Measurements from ENCODE around the gene PTN. TPM values are rescaled to one million over a fixed set of nuclear protein-coding genes. Genes with fewer than 3 reads are reported as not detected.

Gene PTN
- polyA plus RNA-seq, 1 experiment, result 33.5 TPM

GRCh38 chr7:137342265-137342664 is 1.3 kb downstream of the PTN start:
- Histone ChIP-seq H3K27me3 (ENCODE audit: control insufficient read depth, insufficient read depth, low read length) (no peaks in the 10 kb centered on the region), H3K36me3 (ENCODE audit: control insufficient read depth, insufficient read depth, low read length) (no peaks in the 10 kb centered on the region), H3K4me3 (ENCODE audit: low read depth, low read length) (0 out of 2 replicates have a peak overlapping the region, but pooled peaks have one; percentile 23)
- CTCF ChIA-PET, result interaction anchor here (0.6 to 1.4 kb wide), 4 partner anchors 31 to 100 kb away, joined by 3 to 4 read pairs (median 4); no protein-coding TSS in a partner anchor
- no peak for DNase-seq (ENCODE audit: low read depth)
- TF ChIP-seq CTCF (IDR thresholded peaks at IDR 0.05; ENCODE audit: insufficient read depth, low read depth, low read length), result no peak
- POLR2A ChIA-PET, result no interaction called here

- POLR2A ChIA-PET, result interaction anchor here (0.6 kb wide), 1 partner anchor 595 kb away, joined by 3 read pairs; no protein-coding TSS in a partner anchor
- DNase-seq (ENCODE audit: low read depth), result no peak
- Histone ChIP-seq H3K4me3 (ENCODE audit: low read depth, low read length) (no peak overlapping the region), H3K27me3 (ENCODE audit: control insufficient read depth, insufficient read depth, low read length) (no peaks in the 10 kb centered on the region), H3K36me3 (ENCODE audit: control insufficient read depth, insufficient read depth, low read length) (no peaks in the 10 kb centered on the region)
- TF ChIP-seq CTCF (IDR thresholded peaks at IDR 0.05; ENCODE audit: insufficient read depth, low read depth, low read length), result peak; percentile 19; the same call in 1 of the 2 replicates
- CTCF ChIA-PET, result no interaction called here
These were observed 5.6 kb downstream of the PTN start for GRCh38 chr7:137337902-137338301.

GRCh38 chr7:137335814-137336213 is 7.7 kb downstream of the PTN start:
- Histone ChIP-seq H3K27me3 (ENCODE audit: control insufficient read depth, insufficient read depth, low read length) (no peaks in the 10 kb centered on the region), H3K36me3 (ENCODE audit: control insufficient read depth, insufficient read depth, low read length) (no peaks in the 10 kb centered on the region), H3K4me3 (ENCODE audit: low read depth, low read length) (no peak overlapping the region)
- TF ChIP-seq CTCF (IDR thresholded peaks at IDR 0.05; ENCODE audit: insufficient read depth, low read depth, low read length), result no peak
- ChIA-PET CTCF (interaction anchor here (1.0 kb wide), 1 partner anchor 8 kb away, joined by 3 read pairs; no protein-coding TSS in a partner anchor), POLR2A (no interaction called here)
- DNase-seq (ENCODE audit: low read depth), result no peak

- Histone ChIP-seq H3K36me3 (ENCODE audit: control insufficient read depth, insufficient read depth, low read length) (no peaks in the 10 kb centered on the region), H3K27me3 (ENCODE audit: control insufficient read depth, insufficient read depth, low read length) (no peaks in the 10 kb centered on the region; the same call in 1 of the 2 replicates), H3K4me3 (ENCODE audit: low read depth, low read length) (no peak overlapping the region)
- DNase-seq (ENCODE audit: low read depth), result no peak
- ChIA-PET CTCF (interaction anchor here (0.7 kb wide), 1 partner anchor 19 kb away, joined by 3 read pairs; no protein-coding TSS in a partner anchor), POLR2A (no interaction called here)
- no peak for TF ChIP-seq CTCF (IDR thresholded peaks at IDR 0.05; ENCODE audit: insufficient read depth, low read depth, low read length)
These were observed 12.2 kb downstream of the PTN start for GRCh38 chr7:137331378-137331777.

GRCh38 chr7:137329411-137329810 is 14.1 kb downstream of the PTN start:
- ChIA-PET CTCF (no interaction called here), POLR2A (no interaction called here)

More at GRCh38 chr7:137329411-137329810, 14.1 kb downstream of the PTN start:
- no peak for TF ChIP-seq CTCF (IDR thresholded peaks at IDR 0.05; ENCODE audit: insufficient read depth, low read depth, low read length)
- Histone ChIP-seq H3K36me3 (ENCODE audit: control insufficient read depth, insufficient read depth, low read length) (no peaks in the 10 kb centered on the region), H3K27me3 (ENCODE audit: control insufficient read depth, insufficient read depth, low read length) (no peaks in the 10 kb centered on the region; the same call in 1 of the 2 replicates), H3K4me3 (ENCODE audit: low read depth, low read length) (no peak overlapping the region)
- no peak for DNase-seq (ENCODE audit: low read depth)
